HCT116 (cell line): ENCODE data around the gene NCAPH2. TPM values are rescaled to one million over a fixed set of nuclear protein-coding genes. Genes with fewer than 3 reads are reported as not detected.

Source experiments
- ATAC-seq: fragments of 200-7000 bp; cut with Tn5 transposase; 2 replicates; pipeline ENCODE4 v1.9.1; 2020; ENCODE audit warnings: mild to moderate bottlenecking, moderate library complexity
- BruUV-seq: library from RNA; stranded (reverse); fragments of 400-500 nt; replicated peaks from 2 replicates; lab custom pipeline; 2021; lab: Mats Ljungman, UMichigan
- CTCF ChIA-PET: fragments of 300-600 bp; sonication (Branson Sonifier 250); formaldehyde crosslinking; loops from one replicate; lab custom pipeline; 2021; ENCODE audit warnings: antibody characterized with exemption; lab: Charles Lee
- POLR2A ChIA-PET: fragments of 300-600, 350-600 bp; sonication (Branson Sonifier 250); formaldehyde crosslinking; loops from one replicate; lab custom pipeline; 2021; ENCODE audit warnings: antibody characterized with exemption; lab: Charles Lee
- RAD21 ChIA-PET, 2 experiments: fragments of 300-600 bp; sonication (Branson Sonifier 250); formaldehyde crosslinking; loops; one replicate each; lab custom pipeline; 2023; ENCODE audit warnings: low total read pairs in 2 of 2; ENCODE audit not compliant: uncharacterized antibody in 2 of 2, unreplicated experiment in 2 of 2, low non-redundant PET in 1 of 2; lab: Charles Lee
- DNase-seq: peaks from one replicate; pipeline ENCODE4 v3.0.0-alpha.2; 2010; ENCODE audit warnings: low read depth, low spot score
- H2AFZ ChIP-seq: fragments of 200-600 bp; shearing (Covaris generic), sonication (generic); 2 replicates; pipeline ENCODE4 v1.6.1; 2017; ENCODE audit warnings: low read depth, mixed run types, mixed read lengths, antibody characterized with exemption, low read length; ENCODE audit not compliant: poor library complexity, severe bottlenecking
- H3K27ac ChIP-seq: 2 replicates; pipeline ENCODE4 v1.5.1; 2012; ENCODE audit warnings: low read depth, low read length
- H3K27me3 ChIP-seq: fragments of 200-600 bp; sonication (generic); 2 replicates; pipeline ENCODE4 v1.6.1; 2016; ENCODE audit warnings: mixed run types, low read length, mixed read lengths; ENCODE audit not compliant: insufficient read depth
- H3K36me3 ChIP-seq, 2 experiments: fragments of 200-500 bp in 1 of 2; fragments of 200-600 bp in 1 of 2; sonication (Bioruptor generic) in 1 of 2; sonication (generic) in 1 of 2; 2 replicates each; pipeline versions ENCODE4 v1.5.1 to v1.6.1; 2014 to 2016; ENCODE audit warnings: low read length in 2 of 2, inconsistent platforms in 1 of 2, mixed read lengths in 1 of 2, mixed run types in 1 of 2; ENCODE audit not compliant: insufficient read depth in 2 of 2, control insufficient read depth in 1 of 2
- H3K4me1 ChIP-seq, 2 experiments: fragments of 200-600 bp in 1 of 2; sonication (generic) in 1 of 2; 2 replicates each; pipeline versions ENCODE4 v1.5.1 to v1.6.1; 2012 to 2017; ENCODE audit warnings: low read length in 2 of 2, inconsistent platforms in 1 of 2, mild to moderate bottlenecking in 1 of 2, mixed read lengths in 1 of 2, mixed run types in 1 of 2, moderate library complexity in 1 of 2; ENCODE audit not compliant: insufficient read depth in 2 of 2, control insufficient read depth in 1 of 2
- H3K4me2 ChIP-seq: fragments of 200-600 bp; sonication (generic); 2 replicates; pipeline ENCODE4 v1.6.1; 2017; ENCODE audit warnings: mixed run types, low read length, mixed read lengths
- H3K4me3 ChIP-seq, 2 experiments: fragments of 200-600 bp in 1 of 2; sonication (generic) in 1 of 2; replicated peaks in 1 of 2; 2 replicates each; pipeline ENCODE4 v1.5.1; 2011 to 2016; ENCODE audit warnings: low read length in 2 of 2, control low read depth in 1 of 2, low read depth in 1 of 2, mild to moderate bottlenecking in 1 of 2, mixed read lengths in 1 of 2, mixed run types in 1 of 2
- H3K79me2 ChIP-seq: fragments of 200-600 bp; sonication (generic); 2 replicates; pipeline ENCODE4 v1.6.1; 2017; ENCODE audit warnings: mild to moderate bottlenecking, mixed run types, low read length, moderate library complexity, mixed read lengths; ENCODE audit not compliant: insufficient read depth
- H3K9ac ChIP-seq: fragments of 200-600 bp; sonication (generic); 2 replicates; pipeline ENCODE4 v1.6.1; 2016; ENCODE audit warnings: low read length, mixed read lengths
- H3K9me2 ChIP-seq: fragments of 200-600 bp; sonication (generic), shearing (Covaris generic); 2 replicates; pipeline ENCODE4 v1.6.1; 2017; ENCODE audit warnings: mixed run types, mild to moderate bottlenecking, moderate library complexity; ENCODE audit not compliant: insufficient read depth
- H3K9me3 ChIP-seq, 2 experiments: fragments of 200-500 bp in 1 of 2; fragments of 200-600 bp in 1 of 2; sonication (Bioruptor generic) in 1 of 2; sonication (generic) in 1 of 2; 2 replicates each; pipeline ENCODE4 v1.6.1; 2014 to 2017; ENCODE audit warnings: low read length in 2 of 2, mixed read lengths in 2 of 2, inconsistent platforms in 1 of 2, low read depth in 1 of 2, mild to moderate bottlenecking in 1 of 2, mixed run types in 1 of 2, moderate library complexity in 1 of 2; ENCODE audit not compliant: control insufficient read depth in 1 of 2, insufficient read depth in 1 of 2
- H4K20me1 ChIP-seq: fragments of 200-600 bp; sonication (generic), shearing (Covaris generic); 2 replicates; pipeline ENCODE4 v1.6.1; 2017; ENCODE audit warnings: mixed run types, mild to moderate bottlenecking, moderate library complexity; ENCODE audit not compliant: insufficient read depth
- CBX3 ChIP-seq: IDR thresholded peaks from 2 replicates; pipeline ENCODE4 v1.6.1; 2012; ENCODE audit warnings: low read depth
- CEBPB ChIP-seq: IDR thresholded peaks from 2 replicates; pipeline ENCODE4 v1.6.1; 2012; ENCODE audit warnings: low read depth
- CTCF ChIP-seq, 3 experiments: fragments of 200-600 bp in 1 of 3; sonication (generic) in 1 of 3; IDR thresholded peaks in 2 of 3; conservative IDR thresholded peaks in 1 of 3; 2 replicates each; pipeline ENCODE4 v1.5.1; 2012 to 2017; ENCODE audit warnings: low read depth in 2 of 3, low read length in 2 of 3, antibody characterized with exemption in 1 of 3, borderline replicate concordance in 1 of 3, control low read depth in 1 of 3, mild to moderate bottlenecking in 1 of 3, mixed read lengths in 1 of 3, mixed run types in 1 of 3, moderate library complexity in 1 of 3; ENCODE audit not compliant: insufficient read depth in 1 of 3
- EZH2phosphoT487 ChIP-seq: fragments of 200-600 bp; IDR thresholded peaks from 2 replicates; pipeline ENCODE4 v1.6.1; 2018; ENCODE audit warnings: antibody characterized with exemption, borderline replicate concordance
- FOSL1 ChIP-seq: IDR thresholded peaks from 2 replicates; pipeline ENCODE4 v1.6.1; 2012; ENCODE audit warnings: low read depth
- POLR2A ChIP-seq: IDR thresholded peaks from 2 replicates; pipeline ENCODE4 v1.7.0; 2011; ENCODE audit warnings: borderline replicate concordance; ENCODE audit not compliant: insufficient read depth, insufficient read length; ENCODE audit errors: extremely low read depth
- SIN3A ChIP-seq: IDR thresholded peaks from 2 replicates; pipeline ENCODE4 v1.6.1; 2012; ENCODE audit warnings: low read depth
- SP1 ChIP-seq: IDR thresholded peaks from 2 replicates; pipeline ENCODE4 v1.6.1; 2012; ENCODE audit warnings: low read depth
- SRF ChIP-seq: IDR thresholded peaks from 2 replicates; pipeline ENCODE4 v1.6.1; 2012; ENCODE audit warnings: low read depth
- TCF7L2 ChIP-seq: IDR thresholded peaks from 2 replicates; pipeline ENCODE4 v1.7.0; 2011; ENCODE audit warnings: borderline replicate concordance, inconsistent platforms; ENCODE audit not compliant: insufficient read depth, insufficient read length; ENCODE audit errors: extremely low read depth
- YY1 ChIP-seq: IDR thresholded peaks from 2 replicates; pipeline ENCODE4 v1.6.1; 2011; ENCODE audit warnings: low read length, low read depth, moderate library complexity, mild to moderate bottlenecking; ENCODE audit not compliant: insufficient replicate concordance; ENCODE audit errors: extremely low read depth
- ZBTB33 ChIP-seq: IDR thresholded peaks from 2 replicates; pipeline ENCODE4 v1.6.1; 2011; ENCODE audit warnings: mild to moderate bottlenecking, low read length, moderate library complexity; ENCODE audit not compliant: insufficient replicate concordance; ENCODE audit errors: extremely low read depth
- ZFX ChIP-seq: fragments of 450-650 bp; IDR thresholded peaks from 2 replicates; pipeline ENCODE4 v1.6.1; 2017
- ZNF274 ChIP-seq: fragments of 200-500 bp; sonication (Bioruptor generic); IDR thresholded peaks from 2 replicates; pipeline ENCODE4 v1.6.1; 2014; ENCODE audit warnings: mild to moderate bottlenecking, low read depth, low read length, inconsistent platforms
- intact Hi-C: fragments of 100-400 bp; cut with micrococcal nuclease; formaldehyde crosslinking; loops from 2 replicates; pipeline ENCODE4 v1.10.0; 2022
- total RNA-seq: library from RNA; stranded (reverse); gene quantifications from one replicate; pipeline ENCODE4 v1.2.1, GENCODE V29; 2021; ENCODE audit not compliant: unreplicated experiment

The NCAPH2 gene
- total RNA-seq, 1 experiment from 2014 or later: 99.1 TPM

GRCh38 chr22:50524676-50525103 is 16.7 kb downstream of the NCAPH2 start (continued):
- no peak for TF ChIP-seq FOSL1
- TF ChIP-seq SIN3A: no peak
- TF ChIP-seq CTCF (IDR thresholded peaks at IDR 0.05 in 2 of 3, conservative IDR thresholded peaks at IDR 0.05 in 1 of 3; ENCODE audit: borderline replicate concordance in 1 of 3, insufficient read depth in 1 of 3, low read depth in 2 of 3, low read length in 2 of 3): no peak
- no peak for TF ChIP-seq CEBPB
- TF ChIP-seq YY1: no peak
- TF ChIP-seq POLR2A: no peak
- no peak for TF ChIP-seq EZH2phosphoT487

- Histone ChIP-seq H2AFZ (no peak within 1 kb of the TSS), H3K79me2 (peaks cover 30% of the 10 kb centered on the region), H3K9ac (peak within 1 kb of the TSS; percentile 93), H3K36me3 (peaks cover 0 to 11% of the 10 kb centered on the region in 2 experiments; a peak in 2 of 4 replicates), H3K4me3 (peak within 1 kb of the TSS; percentile 78 to 85), H4K20me1 (no peaks in the 10 kb centered on the region), H3K27me3 (no peaks in the 10 kb centered on the region), H3K27ac (peak within 1 kb of the TSS; percentile 100), H3K9me2 (no peaks in the 10 kb centered on the region), H3K4me1 (peaks cover 13 to 61% of the 10 kb centered on the region in 2 experiments; a peak in 3 of 4 replicates), H3K9me3 (no peaks in the 10 kb centered on the region), H3K4me2 (peak within 1 kb of the TSS; percentile 99)
- ChIA-PET POLR2A (interaction anchor here (0.8 to 2.1 kb wide), 7 partner anchors 11 to 95 kb away, joined by 3 to 20 read pairs (median 5); partner anchors contain the start of genes CHKB, LMF2, NCAPH2 and SYCE3), CTCF (interaction anchor here (0.7 to 1.7 kb wide), 19 partner anchors 11 to 376 kb away, joined by 3 to 21 read pairs (median 5); partner anchors contain the start of genes ARSA, HDAC10, KLHDC7B and LMF2), RAD21 (interaction anchor here (0.8 to 2.2 kb wide), 4 partner anchors 17 to 125 kb away, joined by 4 to 8 read pairs (median 6); partner anchors contain the start of genes LMF2 (in 2 of the 2), NCAPH2 (in 1 of the 2) and SYCE3 (in 1 of the 2))
- peak; percentile 57 for ATAC-seq
- intact Hi-C loops: loop anchor here (1.0 kb wide), 1 partner anchor 17 kb away; the partner anchor contains the start of gene NCAPH2
- TSS peak; percentile 29 for BruUV-seq
- peak; percentile 93 for DNase-seq
- TF ChIP-seq YY1 (no peak), ZNF274 (no peak), FOSL1 (no peak), CBX3 (no peak), SP1 (no peak), ZBTB33 (no peak), EZH2phosphoT487 (no peak), ZFX (peak; percentile 40; the same call in 1 of the 2 replicates), TCF7L2 (peak; percentile 61), SRF (no peak), CTCF (IDR thresholded peaks at IDR 0.05 in 2 of 3, conservative IDR thresholded peaks at IDR 0.05 in 1 of 3; ENCODE audit: borderline replicate concordance in 1 of 3, insufficient read depth in 1 of 3, low read depth in 2 of 3, low read length in 2 of 3) (peak in 1 of 3 experiments; percentile 55; a peak in 4 of 6 replicates), POLR2A (peak; percentile 79)
These were observed 17.3 kb downstream of the NCAPH2 start, which contains the start of gene SCO2 for GRCh38 chr22:50525104-50525857. Gene SCO2, minus strand, starts transcription at chr22:50525598. Its CDS starts 1,187 bp downstream, at chr22:50524411.
